Stimulated activated CD4-positive, alpha-beta T cell treated with anti-CD3 and anti-CD28 coated beads, Interleukin-12 subunit alpha, Interleukin-12 subunit beta, amount 100 ng/mL, for 4 hours (primary cell): Measurements from ENCODE around the gene LCE1D.

Experiments used
- DNase-seq: peaks from one replicate; pipeline ENCODE4 v3.0.0-alpha.2; 2020

Gene LCE1D, protein sequence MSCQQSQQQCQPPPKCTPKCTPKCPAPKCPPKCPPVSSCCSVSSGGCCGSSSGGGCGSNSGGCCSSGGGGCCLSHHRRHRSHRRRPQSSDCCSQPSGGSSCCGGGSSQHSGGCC

DNA sequence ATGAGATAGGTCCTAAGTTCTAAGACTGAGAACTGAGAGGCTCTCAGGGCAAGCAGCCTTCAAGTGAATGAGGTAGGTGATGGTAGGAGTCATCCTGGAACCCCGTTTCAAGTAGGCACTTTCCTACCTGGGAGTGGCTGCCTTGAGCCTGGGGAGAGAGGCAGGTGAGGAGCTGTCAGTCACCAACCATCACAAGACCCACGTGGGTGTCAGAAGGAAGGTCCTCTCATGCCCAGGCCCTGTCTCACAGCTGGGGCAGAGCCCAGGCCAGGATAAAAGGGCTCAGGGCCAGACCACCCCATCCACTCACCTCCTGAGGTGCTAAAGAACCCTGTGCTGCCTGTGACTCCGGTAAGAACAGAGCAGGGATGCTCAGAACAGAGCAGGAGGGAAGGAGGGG lies at the start of gene LCE1D:
TSS of gene LCE1D (plus strand) at position 301 of the 400 bp plus-strand sequence. CDS start 1,074 bp downstream, outside the sequence.
- no peak for DNase-seq

DNA sequence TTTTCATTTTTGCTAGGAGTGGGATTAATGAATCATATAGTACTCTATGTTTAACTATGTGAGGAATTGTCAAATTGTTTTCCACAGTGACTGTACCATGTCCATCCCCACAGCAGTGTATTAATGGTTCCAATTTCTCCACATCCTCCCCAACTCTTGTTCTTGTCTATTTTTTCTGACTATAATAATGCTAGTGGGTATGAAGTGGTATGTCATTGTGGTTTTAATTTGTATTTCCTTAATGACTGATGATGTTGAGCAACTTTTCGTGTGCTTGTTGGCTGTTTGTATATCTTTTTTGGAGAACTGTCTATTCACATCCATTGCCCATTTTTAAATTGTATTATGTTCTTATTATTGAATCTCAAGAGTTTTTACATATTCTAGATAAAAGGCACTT lies 48.7 kb upstream of the LCE1D start:
- DNase-seq, result no peak

DNA sequence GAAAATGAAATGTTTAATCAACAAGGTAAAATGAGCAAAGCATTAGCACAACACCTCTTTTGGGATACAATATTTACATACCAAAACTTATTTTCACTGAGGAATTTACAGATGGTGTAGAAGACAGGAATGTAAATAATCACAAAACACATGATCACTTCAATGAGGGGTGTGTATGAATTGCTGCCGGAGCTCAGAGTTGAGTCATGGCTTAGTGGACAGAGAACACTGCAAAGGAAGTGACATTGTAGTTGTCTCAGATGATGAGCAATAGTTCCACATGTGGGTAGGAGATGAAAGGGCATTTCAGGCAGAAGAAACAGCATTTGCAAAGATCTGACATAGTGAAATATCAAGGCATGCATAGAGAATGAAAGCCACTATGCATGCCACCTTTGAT lies 44.3 kb upstream of the LCE1D start:
- DNase-seq, result no peak

DNA sequence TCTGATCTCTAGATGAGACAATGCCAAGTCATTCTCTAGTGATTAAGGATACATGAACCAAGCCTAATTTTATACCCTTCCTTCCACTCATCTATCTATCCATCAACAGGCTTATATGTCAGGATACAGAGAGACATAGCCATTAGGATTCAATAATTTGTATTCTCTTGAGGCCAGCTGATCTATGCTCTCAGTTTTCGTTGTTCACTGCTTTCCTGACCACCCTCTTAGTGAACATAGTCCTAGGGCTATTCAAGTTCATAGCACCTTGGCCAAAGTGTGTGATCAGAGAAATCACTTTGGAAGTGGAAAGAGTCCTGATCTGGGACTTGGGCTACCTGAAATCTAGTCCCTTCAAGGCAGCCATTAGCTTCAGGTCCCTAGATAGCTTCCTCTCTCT lies 42.9 kb upstream of the LCE1D start:
- DNase-seq, result no peak

DNA sequence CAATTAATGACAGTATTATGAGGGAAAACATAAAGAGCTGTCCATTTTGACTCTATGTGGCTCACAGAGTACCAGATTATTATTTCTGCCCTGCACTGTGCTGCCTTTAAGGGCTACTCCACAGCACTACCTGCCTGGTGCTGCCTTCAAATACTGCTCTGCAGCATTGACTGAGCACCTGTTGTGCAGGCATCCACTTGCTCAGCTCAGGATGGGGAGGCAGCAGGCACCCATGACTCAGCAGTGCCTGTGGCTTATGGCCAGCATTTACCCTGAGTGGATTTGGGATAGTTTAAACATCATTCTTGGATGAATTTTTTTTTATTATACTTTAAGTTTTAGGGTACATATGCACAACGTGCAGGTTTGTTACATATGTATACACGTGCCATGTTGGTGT lies 39.6 kb upstream of the LCE1D start:
- DNase-seq, result no peak

DNA sequence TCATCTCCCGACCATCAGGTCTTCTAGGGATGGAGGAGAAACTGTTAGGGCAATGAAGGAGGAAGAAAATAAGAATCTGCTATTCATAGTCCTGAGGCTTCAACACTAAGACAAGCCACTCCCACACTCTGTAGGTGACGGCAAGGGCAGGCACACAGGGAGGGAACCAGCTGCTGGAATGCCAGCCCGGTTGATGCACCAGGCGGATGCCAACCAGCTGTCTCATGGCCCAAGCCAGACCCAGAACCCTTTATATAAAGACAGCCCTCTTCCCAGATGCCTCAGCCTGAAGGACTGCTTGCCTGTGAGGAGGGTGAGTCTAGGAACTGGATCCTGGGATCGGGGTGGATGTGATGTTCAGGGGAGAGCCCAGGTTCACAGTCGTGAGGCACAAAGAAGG lies 38.8 kb upstream of the LCE1D start, which contains the start of gene KPRP:
TSS of gene KPRP (plus strand) at position 279 of the 400 bp plus-strand sequence. CDS start 1,564 bp downstream, outside the sequence.
- no peak for DNase-seq

DNA sequence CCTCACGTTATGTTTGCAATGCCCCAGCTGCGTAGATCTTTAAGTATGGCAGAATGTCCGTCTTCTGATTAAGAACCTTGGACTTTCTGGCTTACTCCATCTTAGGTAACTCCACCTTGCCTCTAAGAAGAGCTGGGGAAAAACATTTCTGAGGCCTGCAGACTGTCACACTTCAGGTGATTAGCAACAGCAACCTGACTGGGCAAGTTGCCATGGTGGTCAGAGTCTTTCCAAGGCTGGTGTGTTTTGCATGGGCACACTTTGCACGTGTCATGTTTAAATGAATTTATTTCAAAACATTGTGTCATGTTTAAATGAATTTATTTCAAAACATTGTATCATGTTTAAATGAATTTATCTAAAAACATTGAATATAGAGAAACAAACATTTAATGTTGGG lies 37.9 kb upstream of the LCE1D start:
- DNase-seq, result no peak

DNA sequence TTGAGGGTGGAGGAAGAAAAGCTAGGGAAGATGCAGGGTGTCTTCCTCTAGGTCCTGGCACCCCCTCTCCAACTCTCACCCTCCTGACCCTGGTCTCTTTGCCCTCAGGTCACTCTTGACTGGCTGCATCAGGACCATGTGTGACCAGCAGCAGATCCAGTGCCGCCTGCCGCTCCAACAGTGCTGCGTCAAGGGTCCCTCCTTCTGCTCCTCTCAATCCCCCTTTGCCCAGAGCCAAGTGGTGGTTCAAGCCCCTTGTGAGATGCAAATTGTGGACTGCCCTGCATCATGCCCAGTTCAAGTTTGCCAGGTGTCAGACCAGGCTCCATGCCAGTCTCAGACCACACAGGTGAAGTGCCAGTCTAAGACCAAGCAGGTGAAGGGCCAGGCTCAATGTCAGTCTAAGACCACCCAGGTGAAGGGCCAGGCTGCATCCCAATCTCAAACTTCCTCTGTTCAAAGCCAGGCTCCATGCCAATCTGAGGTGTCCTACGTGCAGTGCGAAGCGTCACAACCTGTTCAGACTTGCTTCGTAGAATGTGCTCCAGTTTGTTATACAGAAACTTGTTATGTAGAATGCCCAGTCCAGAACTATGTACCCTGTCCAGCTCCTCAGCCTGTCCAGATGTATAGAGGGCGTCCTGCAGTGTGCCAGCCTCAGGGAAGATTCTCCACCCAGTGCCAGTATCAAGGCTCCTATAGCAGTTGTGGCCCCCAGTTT lies 36.9 kb upstream of the LCE1D start:
- no peak for DNase-seq

DNA sequence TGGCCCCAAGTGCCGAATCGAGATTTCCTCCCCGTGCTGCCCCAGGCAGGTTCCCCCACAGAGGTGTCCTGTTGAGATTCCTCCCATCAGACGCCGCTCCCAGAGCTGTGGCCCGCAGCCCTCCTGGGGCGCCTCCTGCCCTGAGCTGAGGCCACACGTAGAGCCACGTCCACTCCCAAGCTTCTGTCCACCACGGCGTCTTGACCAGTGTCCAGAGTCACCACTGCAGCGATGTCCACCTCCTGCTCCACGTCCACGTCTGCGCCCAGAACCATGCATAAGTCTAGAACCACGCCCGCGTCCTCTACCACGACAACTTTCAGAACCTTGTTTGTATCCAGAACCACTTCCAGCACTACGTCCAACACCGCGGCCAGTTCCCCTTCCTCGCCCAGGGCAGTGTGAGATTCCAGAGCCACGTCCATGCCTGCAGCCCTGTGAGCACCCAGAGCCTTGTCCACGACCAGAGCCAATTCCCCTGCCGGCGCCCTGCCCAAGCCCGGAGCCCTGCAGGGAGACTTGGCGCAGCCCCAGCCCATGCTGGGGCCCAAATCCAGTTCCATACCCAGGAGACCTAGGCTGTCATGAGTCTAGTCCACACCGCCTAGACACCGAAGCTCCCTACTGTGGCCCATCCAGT lies 35.9 kb upstream of the LCE1D start:
- DNase-seq, result no peak

DNA sequence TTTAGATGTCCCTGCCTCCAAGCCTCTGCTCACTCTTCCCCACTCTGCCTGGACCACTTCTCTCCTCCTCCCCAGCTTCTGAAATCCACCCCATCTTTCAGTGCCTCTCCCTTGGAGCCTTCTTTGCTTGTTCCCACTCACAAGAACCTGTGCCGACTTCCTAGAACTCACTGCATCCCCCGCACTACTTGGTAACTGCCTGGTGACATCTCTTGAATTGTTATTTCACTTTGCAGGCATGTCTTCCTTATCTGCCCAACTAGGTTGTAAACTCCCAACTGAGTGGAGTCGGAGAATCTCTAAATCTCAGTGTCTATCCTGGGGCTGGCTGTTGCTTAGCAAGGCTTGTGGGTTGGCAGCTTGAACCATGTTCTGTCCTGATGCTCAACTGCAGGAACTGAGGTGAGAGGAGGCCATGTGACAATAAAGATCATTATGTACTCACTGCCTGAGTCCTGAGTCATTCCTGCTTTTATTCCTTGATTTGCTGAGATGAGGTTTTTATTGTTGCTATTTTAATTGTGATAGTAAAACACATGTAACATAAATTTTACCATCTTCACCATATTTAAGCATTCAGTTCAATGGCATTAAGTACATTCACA lies 34.8 kb upstream of the LCE1D start:
- no peak for DNase-seq

DNA sequence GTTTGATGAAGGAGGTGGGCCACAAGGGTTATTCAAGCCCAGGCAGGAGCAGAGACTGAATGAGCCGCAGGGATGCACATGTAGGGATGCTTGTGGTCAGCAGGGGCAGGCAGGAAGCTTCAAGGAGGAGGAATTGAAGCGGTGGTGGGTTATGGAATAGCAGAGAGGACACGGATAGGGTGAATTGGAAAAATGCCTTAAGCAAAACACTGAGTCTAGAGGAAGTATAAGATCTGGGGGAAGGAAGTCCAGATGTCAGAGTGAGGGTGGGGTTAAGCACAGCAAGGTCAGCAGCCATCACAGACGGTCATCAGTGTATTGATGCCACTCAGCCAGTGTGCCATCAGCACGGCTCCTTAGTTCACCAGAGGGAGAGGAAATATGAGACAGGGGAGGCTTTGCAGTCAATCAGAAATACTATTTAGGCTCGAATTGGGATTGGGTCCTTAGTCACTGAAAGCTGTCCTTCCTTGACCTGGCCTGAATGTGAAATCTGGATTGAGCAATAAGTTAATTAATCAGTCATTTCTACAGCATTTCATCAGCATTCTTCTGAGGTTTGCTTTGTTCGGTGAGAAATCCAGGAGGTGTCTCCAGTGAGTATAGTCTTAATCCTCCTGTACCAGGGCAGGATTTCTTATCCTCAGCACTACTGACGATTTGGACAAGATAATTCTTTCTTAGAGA lies 27.5 kb upstream of the LCE1D start:
- no peak for DNase-seq

DNA sequence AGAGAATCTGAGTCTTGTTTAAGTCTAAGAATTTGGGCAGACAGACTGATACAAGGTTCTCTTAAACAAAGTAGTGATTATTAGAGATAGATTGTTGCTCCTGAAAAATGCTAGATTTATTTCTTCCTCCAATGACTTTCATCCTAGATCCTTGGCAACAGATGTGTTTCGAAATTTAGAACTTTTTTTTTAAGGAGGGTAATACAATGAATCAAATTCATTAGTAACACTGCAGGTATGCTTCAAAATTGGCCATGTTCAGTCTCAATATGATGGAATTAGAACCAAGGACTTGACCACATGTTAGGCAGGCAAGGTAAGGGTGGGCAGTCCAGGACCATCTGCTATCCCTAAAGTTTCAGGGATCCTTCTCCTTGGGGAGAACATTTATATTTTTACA lies 26.1 kb upstream of the LCE1D start:
- no peak for DNase-seq

DNA sequence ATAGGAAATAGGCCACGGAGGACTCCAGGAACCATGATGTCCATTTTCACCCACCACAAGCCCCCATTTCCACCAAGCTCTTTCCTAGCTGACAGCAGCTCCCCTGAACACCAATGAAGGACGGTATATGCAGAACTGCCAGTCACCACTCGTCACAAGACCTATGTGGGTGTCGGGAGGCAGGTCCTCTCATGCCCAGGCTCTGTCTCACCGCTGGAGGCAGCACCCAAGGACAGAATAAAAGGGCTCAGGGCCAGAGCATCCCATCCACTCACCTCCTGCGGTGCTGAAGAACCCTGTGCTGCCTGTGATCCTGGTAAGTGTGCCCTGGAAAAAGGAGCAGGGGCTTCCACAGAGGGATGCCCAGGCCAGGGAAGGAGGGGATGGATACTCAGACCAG lies 21.6 kb upstream of the LCE1D start, which contains the start of gene LCE1F:
TSS of gene LCE1F (plus strand) at position 266 of the 400 bp plus-strand sequence. CDS start 1,232 bp downstream, outside the sequence.
- no peak for DNase-seq

DNA sequence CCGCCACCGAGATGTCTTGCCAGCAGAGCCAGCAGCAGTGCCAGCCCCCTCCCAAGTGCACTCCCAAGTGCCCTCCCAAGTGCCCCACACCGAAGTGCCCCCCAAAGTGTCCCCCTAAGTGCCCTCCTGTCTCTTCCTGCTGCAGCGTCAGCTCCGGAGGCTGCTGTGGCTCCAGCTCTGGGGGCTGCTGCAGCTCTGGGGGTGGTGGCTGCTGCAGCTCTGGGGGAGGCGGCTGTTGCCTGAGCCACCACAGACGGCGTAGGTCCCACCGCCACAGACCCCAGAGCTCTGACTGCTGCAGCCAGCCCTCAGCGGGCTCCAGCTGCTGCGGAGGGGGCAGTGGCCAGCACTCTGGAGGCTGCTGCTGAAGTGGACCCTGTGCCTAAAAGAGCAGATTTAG lies 20.2 kb upstream of the LCE1D start:
- no peak for DNase-seq

DNA sequence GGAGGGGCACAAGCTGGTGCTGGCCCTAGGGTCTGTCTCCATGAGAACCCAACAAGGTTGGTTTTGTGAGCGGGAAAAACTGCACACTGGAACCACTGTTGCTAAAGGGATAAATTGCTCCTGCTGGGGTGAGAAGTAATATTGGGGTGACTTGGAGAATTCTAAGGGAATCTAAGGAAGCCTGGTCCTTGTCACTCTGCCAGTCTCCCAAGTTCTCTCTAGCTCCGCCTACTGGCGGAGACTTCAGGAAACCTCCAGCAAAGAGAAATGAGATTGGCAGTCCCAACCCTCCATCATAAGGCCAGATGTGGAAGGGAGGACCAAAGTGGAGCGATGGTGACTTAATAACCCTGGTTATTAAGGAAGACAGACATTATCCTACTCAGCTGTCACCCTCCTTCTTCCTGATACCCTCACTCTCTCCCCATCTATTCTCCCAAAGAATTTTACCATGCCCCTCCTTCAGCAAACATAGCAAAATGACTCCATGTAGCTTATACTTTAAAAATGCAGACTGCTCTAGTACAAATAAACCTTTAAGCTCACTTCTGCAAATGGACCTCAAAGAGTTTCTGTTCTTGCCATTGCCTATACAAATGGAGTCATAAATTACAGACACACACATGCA lies 18.9 kb upstream of the LCE1D start:
- DNase-seq, result no peak

DNA sequence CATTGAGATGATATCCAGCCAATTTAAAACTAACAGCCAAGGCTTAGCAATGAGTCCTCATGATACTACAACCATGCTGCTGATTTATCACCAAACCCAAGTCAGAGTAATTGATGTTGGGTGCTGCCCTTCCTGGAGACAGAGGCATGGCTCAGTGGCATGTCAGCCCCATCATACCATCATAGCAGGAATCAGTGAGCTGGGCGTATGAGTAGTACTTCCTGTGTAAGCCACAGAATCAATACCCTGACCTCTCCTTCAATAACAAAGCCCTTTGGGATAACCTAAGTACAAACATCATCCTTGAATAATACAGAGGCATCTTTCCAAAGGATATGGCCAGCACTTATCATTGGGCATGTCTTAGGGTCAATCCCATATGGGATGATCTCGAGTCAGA lies 13.4 kb upstream of the LCE1D start:
- DNase-seq, result no peak

DNA sequence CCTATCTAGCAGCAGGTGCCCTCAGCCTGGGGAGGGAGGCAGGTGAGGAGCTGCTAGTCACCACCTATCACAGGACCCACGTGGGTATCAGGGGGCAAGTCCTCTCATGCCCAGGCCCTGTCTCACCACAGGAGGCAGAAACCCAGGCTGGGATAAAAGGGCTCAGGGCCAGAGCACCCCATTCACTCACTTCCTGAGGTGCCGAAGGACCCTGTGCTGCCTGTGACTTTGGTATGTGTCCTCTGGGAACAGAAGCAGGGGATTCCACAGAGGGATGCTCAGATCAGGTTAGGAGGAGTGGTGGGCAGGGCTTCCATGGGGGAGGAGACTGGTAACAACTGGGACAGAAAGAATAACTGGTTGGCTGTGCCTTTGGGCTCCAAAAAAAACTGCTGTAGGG lies 10.4 kb upstream of the LCE1D start, which contains the start of gene LCE1E:
TSS of gene LCE1E (plus strand) at position 181 of the 400 bp plus-strand sequence. CDS start 1,043 bp downstream, outside the sequence.
- no peak for DNase-seq

DNA sequence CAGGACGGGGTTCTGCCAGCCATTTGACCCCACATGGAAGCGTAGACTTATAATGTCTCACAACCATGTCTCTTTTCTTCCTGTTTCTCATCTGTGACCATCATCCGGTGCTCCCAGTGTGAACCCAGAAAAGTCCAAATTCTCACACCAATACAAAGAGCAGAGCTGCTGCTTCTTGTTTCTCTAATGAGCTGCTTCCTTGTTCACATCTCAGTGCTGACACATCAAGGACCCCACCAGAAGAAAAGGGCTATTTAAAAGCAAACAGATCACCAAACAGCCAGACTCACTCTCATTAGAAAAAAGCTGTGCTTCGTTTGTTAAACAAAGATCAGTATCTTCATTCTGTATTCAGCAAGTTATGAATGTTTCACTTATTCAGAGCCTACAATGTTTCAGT lies 835 bp upstream of the LCE1D start:
- DNase-seq, result no peak

DNA sequence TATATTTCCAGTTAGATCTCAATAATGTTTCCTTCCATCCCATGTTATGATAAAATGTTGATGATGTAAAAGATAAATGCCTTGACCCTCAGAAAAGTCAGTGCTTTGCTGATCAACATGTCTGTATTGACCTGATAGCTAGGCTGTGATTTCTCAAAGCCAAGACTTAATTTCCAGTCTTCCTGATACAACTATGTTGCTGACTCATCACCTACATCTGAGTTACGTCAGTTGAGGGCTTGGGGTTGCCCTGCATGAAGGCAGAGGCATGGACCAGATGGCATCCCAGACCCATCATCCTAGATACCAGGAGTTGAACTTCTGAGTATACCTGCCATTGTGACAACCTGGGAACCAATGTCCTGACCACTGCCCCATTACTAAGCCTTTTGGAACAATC lies 4.8 kb downstream of the LCE1D start:
- no peak for DNase-seq

DNA sequence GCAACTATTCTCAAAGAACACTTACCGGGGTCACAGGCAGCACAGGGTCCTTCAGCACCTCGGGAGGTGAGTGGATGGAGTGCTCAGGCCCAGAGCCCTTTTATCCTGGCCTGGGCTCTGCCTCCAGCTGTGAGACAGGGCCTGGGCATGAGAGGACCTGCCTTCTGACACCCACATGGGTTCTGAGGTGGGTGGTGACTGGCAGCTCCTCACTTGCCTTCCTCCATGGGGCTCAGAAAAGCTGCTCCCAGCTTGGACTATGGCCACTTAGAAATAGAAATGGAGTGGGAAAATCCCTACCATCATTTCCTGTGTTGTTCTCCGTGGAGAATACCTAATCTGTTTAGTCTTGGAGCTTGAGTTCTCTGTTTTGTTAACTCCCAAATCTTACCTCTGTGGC lies 10.1 kb downstream of the LCE1D start, which contains the start of gene LCE1C:
TSS of gene LCE1C (minus strand) at position 76 of the 400 bp plus-strand sequence. CDS start 1,173 bp downstream, outside the sequence.
- no peak for DNase-seq

DNA sequence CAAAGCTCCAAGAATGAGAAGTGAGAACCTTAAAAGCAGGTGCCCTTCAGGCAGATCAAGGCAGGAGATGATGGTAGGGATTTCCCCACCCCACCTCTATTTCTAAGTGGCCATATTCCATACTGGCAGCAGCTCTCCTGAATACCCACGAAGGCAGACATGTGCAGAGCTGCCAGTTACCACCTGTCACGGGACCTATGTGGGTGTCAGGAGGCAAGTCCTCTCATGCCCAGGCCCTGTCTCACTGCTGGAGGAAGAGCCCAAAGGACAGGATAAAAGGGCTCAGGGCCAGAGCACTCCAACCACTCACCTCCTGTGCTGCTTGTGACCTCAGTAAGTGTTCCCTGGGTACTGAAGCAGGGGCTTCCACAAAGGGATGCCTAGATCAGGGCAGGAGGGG lies 14.5 kb downstream of the LCE1D start:
- DNase-seq, result no peak

DNA sequence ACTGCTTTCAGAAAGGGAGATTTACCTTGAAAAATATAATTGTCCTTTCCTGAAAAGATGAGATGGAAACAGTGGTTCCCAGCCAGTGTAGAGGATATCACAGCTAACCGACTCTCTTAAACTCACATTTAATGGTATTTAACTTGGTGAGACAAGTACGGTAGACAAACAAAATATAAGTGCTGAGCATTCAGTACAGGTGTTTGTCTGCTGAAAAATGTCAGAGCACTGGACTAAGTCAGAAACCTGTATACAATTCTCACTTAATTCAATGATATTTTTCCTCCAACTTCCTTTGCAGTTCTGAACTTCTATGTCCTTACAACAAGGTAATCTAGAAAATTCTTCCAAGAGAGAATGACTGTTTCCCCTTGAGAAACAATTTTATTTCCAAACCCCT lies 15.2 kb downstream of the LCE1D start, which contains the start of gene LCE1B:
TSS of gene LCE1B (plus strand) at position 301 of the 400 bp plus-strand sequence. CDS start 476 bp downstream, outside the sequence.
- DNase-seq, result no peak
